HPDE6-E6E7 (cell line): ENCODE measurements around the gene IPO5.
"Not testable (repeated sequence)": the region's sequence is repeated elsewhere in the genome, so short reads cannot be mapped to it uniquely, and the experiment has no call there.

Experiments used
- DNase-seq: peaks from one replicate; pipeline ENCODE4 v3.0.0; 2011; ENCODE audit warnings: missing footprints; ENCODE audit errors: extremely low spot score

IPO5 gene

DNA sequence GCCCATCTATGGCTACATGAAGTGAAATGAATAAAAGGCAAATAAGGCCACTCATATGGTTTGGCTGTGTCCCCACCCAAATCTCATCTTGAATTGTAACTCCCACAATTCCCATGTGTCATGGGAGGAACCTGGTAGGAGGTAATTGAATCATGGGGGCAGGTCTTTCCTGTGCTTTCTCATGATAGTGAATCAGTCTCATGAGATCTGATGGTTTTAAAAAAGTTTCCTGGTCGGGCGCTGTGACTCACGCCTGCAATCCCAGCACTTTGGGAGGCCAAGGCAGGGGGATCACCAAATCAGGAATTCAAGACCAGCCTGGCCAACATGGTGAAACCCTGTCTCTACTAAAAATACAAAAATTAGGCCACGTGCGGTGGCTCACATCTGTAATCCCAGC lies 4.2 kb upstream of the IPO5 start:
- not testable (repeated sequence) for DNase-seq

DNA sequence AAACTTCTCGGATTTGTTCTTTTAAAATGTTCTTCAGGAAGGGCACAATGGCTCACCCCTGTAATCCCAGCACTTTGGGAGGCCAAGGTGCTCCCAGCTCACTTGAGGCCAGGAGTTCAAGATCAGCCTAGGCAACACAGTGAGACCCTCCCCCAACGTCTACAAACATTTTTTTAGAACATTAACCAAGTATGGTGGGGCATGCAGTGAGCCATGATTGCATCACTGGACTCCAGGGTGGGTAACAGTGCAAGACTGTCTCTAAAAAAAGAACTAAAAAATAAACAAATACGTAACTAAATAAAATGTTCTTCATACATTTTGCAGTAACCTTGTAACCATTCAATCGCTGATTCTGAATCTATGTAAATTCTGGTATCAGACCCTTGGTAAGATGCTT lies 2.1 kb upstream of the IPO5 start:
- no peak for DNase-seq

DNA sequence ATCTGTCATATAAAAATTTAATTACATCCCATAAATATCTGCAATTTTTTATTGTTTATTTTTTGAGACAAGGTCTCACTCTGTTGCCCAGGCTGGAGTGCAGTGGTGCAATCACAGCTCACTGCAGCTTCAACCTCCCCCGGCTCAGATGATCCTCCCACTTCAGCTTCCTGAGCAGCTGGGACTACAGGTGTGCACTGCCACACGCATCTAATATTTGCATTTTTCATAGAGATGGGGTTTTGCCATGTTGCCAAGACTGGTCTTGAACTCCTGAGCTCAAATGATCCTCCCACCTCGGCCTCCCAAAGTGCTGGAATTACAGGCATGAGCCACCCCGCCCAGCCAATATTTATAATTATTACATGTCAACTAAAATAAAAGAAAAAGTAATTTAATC lies 644 bp upstream of the IPO5 start:
- not testable (repeated sequence) for DNase-seq

DNA sequence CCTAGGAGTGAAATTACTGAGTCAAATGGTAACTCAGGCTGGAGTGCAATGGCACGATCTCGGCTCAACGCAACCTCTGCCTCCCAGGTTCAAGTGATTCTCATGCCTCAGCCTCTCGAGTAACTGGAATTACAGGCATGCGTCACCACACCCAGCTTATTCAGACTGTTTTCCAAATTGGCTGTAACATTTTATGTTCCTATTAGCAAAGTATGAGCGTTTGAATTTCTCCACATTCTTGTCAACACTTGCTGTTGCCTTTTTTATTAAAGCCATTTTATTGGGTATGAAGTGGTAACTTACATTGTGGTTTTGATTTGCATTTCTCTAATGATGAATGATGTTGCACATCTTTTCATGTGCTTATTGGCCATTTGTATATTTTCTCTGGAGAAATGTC lies 7.9 kb downstream of the IPO5 start:
- DNase-seq = no peak

DNA sequence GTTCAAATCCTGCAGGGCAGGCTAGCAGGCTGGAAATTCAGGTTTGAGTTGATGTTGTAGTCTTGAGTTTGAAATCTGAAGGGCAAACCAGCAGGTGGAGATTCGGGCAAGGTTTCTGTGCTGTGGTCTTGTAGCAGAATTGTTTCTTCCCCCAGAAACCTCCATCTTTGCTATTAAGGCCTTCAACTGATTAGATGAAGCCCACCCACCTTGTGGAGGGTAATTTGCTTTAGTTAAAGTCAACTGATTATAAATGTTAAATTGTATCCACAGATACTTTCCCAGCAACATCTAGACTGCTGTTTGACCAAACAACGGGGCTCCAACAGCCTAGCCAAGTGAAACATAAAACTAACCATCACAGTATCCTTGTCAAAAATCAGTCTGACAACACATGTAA lies 9.4 kb downstream of the IPO5 start:
- no peak for DNase-seq

DNA sequence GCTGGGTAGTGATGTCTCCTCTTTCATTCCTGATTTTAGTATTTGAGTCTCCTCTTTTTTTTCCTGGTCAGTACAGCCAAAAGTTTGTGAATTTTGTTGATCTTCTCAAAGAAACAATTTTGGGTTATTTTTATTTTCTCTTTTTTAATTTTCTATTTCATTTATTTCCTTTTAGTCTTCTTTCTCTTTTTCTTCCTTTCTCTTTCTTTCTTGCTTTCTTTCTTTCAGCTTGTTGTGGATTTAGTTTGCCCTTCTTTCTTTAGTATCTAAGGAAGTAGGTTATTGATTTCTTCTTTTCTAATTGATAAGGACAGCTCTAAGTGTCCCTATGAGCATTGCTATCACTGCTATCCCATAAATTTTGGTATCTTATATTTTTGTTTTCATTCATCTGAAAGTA lies 13.8 kb downstream of the IPO5 start:
- DNase-seq = no peak

DNA sequence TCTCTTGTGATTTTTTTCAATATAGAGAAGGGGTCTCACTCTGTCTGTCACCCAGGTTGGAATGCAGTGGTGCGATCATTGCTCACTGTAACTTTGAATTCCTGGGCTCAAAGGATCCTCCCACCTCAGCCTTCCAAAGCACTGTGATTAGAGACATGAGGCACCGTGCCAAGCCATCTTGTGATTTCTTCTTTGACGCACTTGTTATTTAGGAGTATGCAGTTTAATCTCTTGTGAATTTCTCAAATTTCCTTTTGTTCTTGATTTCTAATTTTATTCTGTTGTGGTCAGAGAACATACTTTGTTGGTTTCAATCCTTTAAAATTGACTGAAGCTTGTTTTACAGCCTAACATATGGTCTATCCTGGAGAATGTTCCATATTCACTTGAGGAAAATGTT lies 14.5 kb downstream of the IPO5 start:
- DNase-seq = no peak

DNA sequence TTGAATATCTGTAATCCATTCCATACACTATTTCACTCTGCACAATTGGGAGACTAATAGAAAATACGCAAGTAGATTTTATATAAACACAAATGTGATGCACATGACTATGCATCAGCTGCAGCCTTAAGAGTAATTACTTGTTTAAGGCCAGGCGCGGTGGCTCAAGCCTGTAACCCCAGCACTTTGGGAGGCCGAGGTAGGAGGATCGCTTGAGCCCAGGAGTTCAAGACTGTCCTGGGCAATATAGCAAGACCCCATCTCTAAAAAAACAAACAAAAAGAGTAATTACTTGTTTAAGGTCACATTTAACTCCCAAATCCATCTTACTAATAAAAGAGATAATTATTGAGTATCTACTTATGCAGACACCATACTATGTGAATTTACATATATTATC lies 18.0 kb downstream of the IPO5 start:
- no peak for DNase-seq

DNA sequence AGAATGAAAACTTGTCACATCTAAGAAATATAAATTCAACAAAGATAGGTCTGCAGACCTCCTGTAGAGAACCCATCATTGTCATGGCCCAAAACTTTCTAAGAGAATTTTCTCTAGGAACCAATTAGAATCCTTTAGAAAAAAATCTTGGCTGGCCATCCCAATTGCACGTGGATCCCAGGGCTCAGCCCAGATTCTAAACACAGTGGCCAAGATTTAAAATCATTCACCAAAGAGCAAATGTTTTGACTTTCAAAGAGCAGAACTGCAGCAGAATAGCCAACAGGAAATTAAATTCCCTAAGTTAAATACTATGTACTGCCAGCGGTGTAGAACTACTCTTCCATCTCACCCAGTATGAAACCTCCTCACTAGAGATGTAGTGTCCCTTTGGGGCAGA lies 21.3 kb downstream of the IPO5 start:
- DNase-seq = no peak

DNA sequence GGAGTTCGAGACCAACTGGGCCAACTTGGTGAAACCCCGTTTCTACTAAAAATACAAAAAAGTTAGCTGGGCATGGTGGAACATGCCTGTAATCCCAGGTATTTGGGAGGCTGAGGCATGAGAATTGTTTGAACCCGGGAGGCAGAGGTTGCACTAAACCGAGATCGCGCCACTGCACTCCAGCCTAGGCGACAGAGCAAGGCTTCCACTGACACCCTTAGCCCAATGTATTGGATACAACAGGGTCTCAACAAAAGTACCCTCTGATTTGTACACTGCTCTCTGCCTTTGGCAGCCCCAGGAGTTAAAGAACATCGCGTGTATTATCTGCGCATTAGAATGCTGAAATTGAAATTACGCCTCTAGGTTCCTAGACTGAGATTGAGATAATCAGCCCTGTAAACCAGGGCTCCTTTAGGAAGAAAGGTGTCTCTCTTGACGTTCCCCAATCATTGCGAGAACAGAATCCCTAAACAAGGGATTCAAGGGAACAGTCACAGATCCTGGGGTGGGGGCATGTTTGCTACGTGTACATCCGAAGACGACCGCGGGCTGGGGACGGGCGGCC lies 21.9 kb downstream of the IPO5 start:
- DNase-seq = peak; percentile 14

DNA sequence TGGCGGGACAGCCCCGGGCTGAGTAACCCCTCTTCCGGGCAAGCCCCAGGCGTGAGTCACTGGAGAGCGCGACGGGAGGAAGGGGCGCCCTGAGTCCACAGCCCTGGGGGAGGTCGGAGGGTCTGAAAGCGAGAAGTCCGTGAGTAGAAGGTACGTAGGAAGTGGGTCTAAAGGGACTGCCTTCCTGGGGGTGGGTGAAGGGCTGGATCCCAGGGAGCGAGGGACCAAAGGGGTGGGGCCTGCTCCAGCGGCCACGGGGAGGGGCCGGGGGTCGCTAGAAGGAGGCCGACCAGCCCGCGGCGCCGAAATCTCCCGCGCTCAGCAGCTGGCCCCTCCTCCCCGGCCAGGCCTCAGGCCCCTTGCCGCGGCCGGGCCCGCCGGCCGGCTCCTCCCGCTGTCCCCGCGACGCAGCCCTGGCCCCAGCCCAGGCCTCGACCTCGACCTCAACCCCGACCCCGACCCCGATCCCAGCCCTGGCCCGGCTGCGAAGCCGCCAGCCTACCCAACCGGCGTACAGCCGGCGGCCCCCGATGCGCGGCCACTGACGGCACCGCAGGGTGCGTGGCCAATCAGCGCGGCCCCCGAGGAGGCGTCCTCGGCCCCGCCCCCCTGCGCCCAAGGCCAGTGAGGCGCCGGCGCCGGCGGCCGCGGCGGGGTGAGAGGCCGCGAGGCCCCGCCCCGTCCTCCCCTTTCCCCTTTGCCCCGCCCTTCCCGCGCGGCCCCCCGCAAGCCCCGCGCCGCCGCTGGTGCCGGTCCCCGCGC lies 22.6 kb downstream of the IPO5 start:
- peak; percentile 88 for DNase-seq

DNA sequence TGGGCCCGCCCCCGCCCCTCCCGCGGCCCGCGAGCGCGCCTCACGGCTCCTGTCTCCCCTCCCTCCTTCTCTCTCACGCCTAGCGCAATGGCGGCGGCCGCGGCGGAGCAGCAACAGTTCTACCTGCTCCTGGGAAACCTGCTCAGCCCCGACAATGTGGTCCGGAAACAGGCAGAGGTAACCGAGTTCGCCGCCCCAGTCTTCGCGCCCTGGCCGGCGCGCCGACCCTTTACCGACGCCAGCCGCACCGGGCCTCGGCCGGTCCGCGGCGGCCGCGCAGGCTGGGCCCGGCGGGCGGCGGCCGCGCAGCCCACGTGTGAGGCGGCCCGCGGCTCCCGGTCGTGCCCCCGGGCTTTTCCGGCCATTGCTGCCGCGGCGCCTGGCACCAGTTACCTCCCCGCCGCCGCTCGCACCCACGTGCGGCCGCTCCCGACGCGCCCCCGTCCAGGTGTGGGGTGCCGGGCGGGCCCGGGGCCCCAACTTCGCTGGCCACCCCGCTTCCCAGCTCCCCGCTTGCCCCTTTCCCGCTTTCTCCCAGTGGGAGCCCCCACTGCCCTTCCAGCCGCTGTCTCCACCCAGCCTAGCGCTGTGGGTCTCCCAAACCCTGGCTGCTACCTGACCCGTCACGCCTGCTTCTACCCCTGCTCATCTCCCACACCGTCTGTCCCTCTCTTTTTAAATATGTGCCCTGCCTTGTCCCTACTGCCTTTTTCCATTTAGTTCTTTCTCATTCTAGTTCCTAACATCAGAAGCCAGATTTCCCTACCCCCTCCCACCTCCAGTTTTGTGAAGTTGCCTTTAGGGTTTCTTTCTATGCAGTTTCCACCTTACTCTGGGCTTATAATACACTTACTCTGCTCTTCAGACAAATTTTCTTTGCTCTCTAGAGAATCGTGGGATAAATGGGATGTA lies 23.4 kb downstream of the IPO5 start:
- DNase-seq = peak; percentile 7

DNA sequence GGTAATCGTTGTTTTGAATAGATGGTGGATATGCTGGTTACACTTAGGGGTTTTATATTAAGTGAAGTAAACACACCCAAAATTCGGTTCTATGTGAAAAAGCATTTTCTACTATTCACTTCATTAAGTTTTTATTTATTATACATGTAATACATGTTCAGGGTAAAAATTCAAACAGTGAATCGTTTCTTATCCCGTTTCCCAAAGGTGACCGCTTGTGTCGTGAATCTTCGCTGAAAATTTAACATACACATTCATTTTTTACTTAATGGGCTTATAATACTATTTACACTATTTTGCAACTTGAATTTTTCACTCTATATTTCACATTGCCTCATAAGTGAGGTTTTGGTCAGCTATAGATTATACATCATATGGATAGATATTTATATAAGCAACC lies 24.5 kb downstream of the IPO5 start:
- DNase-seq = no peak

DNA sequence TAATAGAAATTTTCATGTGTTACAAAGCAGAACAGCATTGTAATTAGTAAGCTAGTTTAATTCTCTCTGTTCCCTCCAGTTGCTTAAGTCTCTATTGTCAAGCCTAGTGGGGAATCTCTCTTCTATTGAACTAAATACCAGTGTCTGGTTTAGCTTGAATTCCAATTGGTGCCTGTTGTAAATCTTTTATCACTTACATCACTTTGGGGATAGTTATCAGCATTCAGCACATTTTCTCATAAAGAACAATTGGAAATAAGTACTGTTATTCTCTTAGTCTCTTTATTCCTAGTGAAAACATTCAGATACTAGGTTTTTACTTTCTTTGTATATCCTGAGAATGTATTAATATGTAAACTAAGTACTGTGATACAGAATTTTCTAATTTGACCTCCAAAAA lies 25.2 kb downstream of the IPO5 start:
- no peak for DNase-seq

DNA sequence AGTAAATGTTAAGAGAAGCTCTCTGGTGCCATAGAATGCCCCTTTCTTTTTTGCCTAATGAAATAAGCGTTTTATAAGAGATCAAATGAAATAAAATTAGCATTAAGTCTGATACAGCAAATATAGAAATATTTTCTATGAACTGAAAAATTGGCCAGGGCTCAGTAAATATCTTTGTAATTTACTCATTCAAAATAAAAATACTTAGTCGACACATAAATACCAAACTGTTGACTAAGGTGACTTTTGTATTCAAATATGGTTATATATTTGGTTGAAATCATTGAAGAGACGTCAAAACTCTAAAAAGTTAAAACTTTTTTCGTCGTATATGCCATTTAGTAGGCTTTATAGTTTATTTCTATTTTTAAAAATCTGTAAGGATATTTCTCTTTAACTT lies 25.6 kb downstream of the IPO5 start:
- DNase-seq = no peak

DNA sequence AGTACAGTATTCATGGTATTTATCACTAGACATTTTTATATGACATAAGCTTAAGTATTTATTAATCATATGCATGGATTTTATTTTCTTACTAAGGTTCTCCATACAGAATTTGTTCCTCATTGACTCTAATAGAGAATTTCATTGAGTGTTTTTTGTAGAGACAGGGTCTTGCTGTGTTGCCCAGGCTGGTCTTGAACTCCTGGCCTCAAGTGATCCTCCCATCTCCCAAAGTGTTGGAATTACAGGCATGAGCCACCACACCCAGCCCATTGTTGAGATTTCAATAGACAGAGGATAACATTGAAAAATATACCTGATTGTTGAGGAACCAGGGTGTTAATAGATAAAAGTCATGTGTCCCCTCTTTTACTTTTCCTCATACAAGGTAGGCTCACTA lies 26.1 kb downstream of the IPO5 start:
- DNase-seq = no peak

DNA sequence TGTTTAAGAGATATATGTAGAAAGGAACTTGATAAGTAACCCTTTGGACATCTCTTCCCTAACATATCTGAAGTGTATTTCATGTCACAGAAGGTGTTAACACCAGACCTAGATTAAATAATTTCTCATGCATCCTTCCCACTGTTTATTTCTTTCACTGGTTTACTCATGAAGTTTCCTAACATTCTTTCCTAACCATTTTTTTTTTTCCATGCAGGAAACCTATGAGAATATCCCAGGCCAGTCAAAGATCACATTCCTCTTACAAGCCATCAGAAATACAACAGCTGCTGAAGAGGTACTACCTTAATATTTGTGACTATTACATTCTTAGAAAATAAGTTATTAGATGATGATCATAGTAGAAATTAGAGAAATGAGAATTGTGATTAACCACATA lies 28.8 kb downstream of the IPO5 start:
- no peak for DNase-seq

DNA sequence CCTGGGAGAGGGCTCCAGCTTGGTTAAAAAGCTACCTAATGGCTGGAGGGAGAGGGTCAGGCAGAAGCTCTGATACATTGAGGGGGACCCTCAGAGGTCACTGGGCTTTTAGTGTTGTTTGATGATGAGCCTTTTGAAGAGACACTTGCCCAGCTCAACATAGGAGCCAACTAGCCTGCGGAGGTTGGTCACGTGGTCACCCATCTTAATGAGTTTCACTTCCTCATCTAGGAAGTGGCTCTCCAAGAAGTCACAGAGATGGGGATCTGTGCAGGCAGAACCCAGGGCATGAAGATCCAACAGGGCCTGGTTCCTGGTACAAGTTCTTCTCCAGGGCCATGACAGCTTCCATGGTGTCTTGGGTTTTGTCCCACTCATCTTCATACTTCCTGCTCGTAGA lies 33.4 kb downstream of the IPO5 start:
- no peak for DNase-seq

DNA sequence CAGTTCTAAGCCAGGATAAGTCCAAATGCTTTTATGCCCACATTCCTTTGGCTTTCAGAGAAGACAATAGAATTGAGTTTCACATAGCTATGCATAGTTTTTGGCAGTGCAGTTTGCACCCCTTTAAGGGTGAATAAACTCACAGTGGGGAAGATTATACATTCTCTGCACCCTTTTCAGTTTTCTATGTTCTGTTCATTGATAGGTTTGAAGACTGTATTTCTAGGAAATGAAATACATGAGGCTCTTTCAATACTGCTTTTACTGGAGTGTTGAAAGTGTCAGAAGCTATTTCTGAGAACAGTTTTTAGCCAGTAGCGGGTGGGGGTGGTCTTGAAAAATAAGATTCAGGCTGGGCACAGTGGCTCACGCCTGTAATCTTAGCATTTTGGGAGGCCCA lies 46.2 kb downstream of the IPO5 start:
- DNase-seq = no peak

DNA sequence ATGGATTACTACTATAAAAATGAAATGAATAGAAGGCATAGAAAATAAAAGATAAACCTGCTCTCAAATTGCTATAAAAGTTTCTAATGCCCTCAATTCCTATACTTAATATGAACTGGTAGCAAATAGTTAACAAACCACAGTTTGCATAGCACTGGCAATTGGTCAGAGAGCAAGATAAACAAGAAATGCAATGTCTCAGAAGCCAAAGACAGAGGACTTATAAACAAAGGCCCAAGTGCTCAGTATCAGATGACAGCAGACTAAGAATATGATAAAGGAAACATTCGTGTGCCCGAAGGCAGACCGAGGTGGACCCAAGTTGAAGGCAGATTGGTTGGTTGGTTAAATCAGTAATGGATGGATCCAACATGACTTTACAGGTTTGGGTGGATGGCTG lies 50.6 kb downstream of the IPO5 start:
- no peak for DNase-seq

DNA sequence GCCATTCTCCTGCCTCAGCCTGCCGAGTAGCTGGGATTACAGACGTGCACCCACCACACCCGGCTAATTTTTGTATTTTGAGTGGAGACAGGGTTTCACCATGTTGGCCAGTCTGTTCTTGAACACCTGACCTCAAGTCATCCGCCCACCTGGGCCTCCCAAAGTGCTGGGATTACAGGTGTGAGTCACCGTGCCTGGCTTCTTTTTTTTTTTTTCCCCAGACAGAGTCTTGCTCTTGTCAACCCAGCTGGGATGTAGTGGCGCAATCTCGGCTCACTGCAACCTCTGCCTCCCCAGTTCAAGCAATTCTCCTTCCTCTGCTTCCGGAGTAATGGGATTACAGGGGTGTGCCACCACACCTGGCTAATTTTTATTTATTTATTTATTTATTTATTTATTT lies 51.5 kb downstream of the IPO5 start:
- DNase-seq = not testable (repeated sequence)

DNA sequence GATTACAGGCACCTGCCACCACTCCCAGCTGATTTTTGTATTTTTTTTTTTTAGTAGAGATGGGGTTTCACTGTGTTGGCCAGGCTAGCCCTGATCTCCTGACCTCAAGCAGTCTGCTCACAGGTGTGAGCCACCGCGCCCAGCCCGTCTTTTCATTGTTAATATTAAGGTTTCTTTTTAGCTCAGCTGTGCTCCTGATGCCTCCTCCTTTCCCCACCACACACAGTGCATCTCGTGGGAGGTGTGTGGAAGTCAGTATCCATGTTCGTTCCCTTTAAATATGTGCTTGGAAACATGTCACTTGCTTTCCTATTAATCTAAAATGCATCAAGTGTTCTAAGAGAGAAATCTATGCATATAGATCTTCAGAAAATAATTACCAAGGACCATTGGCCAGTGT lies 53.5 kb downstream of the IPO5 start:
- no peak for DNase-seq

DNA sequence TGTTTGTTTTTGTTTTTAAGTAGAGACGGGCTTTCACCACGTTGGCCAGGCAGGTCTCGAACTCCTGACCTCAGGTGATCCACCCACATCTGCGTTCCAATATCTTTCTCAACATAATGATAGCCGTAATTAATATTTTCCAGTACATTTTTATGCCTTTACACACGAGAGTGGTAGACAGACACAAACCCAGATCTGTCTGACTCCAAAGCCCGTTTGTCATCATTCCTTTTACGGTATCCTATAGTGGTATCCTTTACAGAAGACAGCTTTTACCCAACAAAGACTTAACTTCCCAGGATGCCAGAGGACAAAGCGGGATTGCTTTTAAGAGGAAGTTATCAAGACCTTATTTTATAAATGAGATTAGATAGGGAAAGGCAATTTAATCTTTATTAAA lies 59.8 kb downstream of the IPO5 start:
- DNase-seq = no peak
